ENCODE results near the gene ABCB8.

DNA sequence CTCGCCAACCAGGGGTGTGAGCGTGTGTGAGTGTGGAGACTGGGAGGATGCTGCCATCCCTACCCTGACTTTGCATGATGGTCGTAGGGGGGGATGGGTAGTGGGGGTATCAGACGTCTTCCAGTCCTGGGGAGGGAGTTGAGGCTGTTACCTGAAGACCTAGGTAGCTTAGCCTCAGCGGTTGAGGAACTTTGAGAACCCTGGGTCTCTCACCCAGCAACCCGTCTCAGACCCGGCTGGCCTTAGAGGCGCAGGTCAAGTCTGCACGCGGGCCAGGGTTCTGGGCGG lies 33.8 kb downstream of the ABCB8 start:
- TF ChIP-seq, protein P1, sequence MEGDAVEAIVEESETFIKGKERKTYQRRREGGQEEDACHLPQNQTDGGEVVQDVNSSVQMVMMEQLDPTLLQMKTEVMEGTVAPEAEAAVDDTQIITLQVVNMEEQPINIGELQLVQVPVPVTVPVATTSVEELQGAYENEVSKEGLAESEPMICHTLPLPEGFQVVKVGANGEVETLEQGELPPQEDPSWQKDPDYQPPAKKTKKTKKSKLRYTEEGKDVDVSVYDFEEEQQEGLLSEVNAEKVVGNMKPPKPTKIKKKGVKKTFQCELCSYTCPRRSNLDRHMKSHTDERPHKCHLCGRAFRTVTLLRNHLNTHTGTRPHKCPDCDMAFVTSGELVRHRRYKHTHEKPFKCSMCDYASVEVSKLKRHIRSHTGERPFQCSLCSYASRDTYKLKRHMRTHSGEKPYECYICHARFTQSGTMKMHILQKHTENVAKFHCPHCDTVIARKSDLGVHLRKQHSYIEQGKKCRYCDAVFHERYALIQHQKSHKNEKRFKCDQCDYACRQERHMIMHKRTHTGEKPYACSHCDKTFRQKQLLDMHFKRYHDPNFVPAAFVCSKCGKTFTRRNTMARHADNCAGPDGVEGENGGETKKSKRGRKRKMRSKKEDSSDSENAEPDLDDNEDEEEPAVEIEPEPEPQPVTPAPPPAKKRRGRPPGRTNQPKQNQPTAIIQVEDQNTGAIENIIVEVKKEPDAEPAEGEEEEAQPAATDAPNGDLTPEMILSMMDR (tag by site-specific recombination; IDR thresholded peaks at IDR 0.05) = no peak
- TF ChIP-seq ZNF24 (tag by site-specific recombination; IDR thresholded peaks at IDR 0.05) (no peak), ZNF785 (tag by site-specific recombination; IDR thresholded peaks at IDR 0.05) (no peak), MEIS1 (CRISPR knock-in tag; IDR thresholded peaks at IDR 0.05; ENCODE audit: borderline replicate concordance) (no peak), ZBTB8A (tag by site-specific recombination; IDR thresholded peaks at IDR 0.05) (no peak), ZNF623 (tag by site-specific recombination; IDR thresholded peaks at IDR 0.05) (no peak), ZFHX2 (tag by site-specific recombination; conservative IDR thresholded peaks at IDR 0.05) (no peak), HOXA7 (CRISPR knock-in tag; IDR thresholded peaks at IDR 0.05; ENCODE audit: borderline replicate concordance) (no peak)
- TF ChIP-seq, protein P2, sequence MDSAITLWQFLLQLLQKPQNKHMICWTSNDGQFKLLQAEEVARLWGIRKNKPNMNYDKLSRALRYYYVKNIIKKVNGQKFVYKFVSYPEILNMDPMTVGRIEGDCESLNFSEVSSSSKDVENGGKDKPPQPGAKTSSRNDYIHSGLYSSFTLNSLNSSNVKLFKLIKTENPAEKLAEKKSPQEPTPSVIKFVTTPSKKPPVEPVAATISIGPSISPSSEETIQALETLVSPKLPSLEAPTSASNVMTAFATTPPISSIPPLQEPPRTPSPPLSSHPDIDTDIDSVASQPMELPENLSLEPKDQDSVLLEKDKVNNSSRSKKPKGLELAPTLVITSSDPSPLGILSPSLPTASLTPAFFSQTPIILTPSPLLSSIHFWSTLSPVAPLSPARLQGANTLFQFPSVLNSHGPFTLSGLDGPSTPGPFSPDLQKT (IDR thresholded peaks at IDR 0.05; ENCODE audit: borderline replicate concordance, low read depth, low read length) = no peak
- TF ChIP-seq, protein P3, sequence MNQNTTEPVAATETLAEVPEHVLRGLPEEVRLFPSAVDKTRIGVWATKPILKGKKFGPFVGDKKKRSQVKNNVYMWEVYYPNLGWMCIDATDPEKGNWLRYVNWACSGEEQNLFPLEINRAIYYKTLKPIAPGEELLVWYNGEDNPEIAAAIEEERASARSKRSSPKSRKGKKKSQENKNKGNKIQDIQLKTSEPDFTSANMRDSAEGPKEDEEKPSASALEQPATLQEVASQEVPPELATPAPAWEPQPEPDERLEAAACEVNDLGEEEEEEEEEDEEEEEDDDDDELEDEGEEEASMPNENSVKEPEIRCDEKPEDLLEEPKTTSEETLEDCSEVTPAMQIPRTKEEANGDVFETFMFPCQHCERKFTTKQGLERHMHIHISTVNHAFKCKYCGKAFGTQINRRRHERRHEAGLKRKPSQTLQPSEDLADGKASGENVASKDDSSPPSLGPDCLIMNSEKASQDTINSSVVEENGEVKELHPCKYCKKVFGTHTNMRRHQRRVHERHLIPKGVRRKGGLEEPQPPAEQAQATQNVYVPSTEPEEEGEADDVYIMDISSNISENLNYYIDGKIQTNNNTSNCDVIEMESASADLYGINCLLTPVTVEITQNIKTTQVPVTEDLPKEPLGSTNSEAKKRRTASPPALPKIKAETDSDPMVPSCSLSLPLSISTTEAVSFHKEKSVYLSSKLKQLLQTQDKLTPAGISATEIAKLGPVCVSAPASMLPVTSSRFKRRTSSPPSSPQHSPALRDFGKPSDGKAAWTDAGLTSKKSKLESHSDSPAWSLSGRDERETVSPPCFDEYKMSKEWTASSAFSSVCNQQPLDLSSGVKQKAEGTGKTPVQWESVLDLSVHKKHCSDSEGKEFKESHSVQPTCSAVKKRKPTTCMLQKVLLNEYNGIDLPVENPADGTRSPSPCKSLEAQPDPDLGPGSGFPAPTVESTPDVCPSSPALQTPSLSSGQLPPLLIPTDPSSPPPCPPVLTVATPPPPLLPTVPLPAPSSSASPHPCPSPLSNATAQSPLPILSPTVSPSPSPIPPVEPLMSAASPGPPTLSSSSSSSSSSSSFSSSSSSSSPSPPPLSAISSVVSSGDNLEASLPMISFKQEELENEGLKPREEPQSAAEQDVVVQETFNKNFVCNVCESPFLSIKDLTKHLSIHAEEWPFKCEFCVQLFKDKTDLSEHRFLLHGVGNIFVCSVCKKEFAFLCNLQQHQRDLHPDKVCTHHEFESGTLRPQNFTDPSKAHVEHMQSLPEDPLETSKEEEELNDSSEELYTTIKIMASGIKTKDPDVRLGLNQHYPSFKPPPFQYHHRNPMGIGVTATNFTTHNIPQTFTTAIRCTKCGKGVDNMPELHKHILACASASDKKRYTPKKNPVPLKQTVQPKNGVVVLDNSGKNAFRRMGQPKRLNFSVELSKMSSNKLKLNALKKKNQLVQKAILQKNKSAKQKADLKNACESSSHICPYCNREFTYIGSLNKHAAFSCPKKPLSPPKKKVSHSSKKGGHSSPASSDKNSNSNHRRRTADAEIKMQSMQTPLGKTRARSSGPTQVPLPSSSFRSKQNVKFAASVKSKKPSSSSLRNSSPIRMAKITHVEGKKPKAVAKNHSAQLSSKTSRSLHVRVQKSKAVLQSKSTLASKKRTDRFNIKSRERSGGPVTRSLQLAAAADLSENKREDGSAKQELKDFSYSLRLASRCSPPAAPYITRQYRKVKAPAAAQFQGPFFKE (tag by site-specific recombination; IDR thresholded peaks at IDR 0.05; ENCODE audit: borderline replicate concordance) = no peak

Measured in HEK293 (cell line).